ENCODE measurements around the gene NAPA. TPM values are rescaled to one million over a fixed set of nuclear protein-coding genes. Genes with fewer than 3 reads are reported as not detected.

The NAPA gene
- total and polyA plus RNA-seq, 10 of the 15 experiments (the other 5 are each of a cell fraction or from before 2014, with no cell fraction given): 8.2 to 193 (median 102) TPM

- TF ChIP-seq CUX1 (IDR thresholded peaks at IDR 0.05; ENCODE audit: insufficient replicate concordance, low read depth, low read length) (no peak), HDGF (IDR thresholded peaks at IDR 0.05) (no peak), ZBTB40 (IDR thresholded peaks at IDR 0.05; ENCODE audit: borderline replicate concordance) (no peak), NR2F1 (conservative IDR thresholded peaks at IDR 0.05) (no peak), CTCF (IDR thresholded peaks at IDR 0.05 in 2 of 3, conservative IDR thresholded peaks at IDR 0.05 in 1 of 3; ENCODE audit: control insufficient read depth in 2 of 3, extremely low read depth in 1 of 3, insufficient read depth in 1 of 3, low read depth in 3 of 3, low read length in 3 of 3) (no peak)
Measured at GRCh38 chr19:47493378-47494210, 21.3 kb downstream of the NAPA start (continued).

Measured in GM12878 (cell line).